Loucy (cell line): ENCODE results near the gene ITPKB.

ENCODE experiments used
- H2AFZ ChIP-seq: fragments of 200-600 bp; sonication (generic); 2 replicates; pipeline ENCODE4 v1.6.0; 2016; ENCODE audit warnings: antibody characterized with exemption, mild to moderate bottlenecking, low read length, moderate library complexity
- H3F3A ChIP-seq: fragments of 200-600 bp; 2 replicates; pipeline ENCODE4 v1.6.0; 2016; ENCODE audit warnings: antibody characterized with exemption, low read depth, mild to moderate bottlenecking
- H3K27me3 ChIP-seq: fragments of 200-600 bp; sonication (generic); 2 replicates; pipeline ENCODE4 v1.6.1; 2014; ENCODE audit warnings: low read length, mild to moderate bottlenecking; ENCODE audit not compliant: insufficient read depth, poor library complexity, severe bottlenecking
- H3K36me3 ChIP-seq: fragments of 200-600 bp; sonication (generic); 2 replicates; pipeline ENCODE4 v1.6.1; 2016; ENCODE audit warnings: low read length; ENCODE audit not compliant: insufficient read depth
- H3K4me1 ChIP-seq: fragments of 200-600 bp; sonication (generic); 2 replicates; pipeline ENCODE4 v1.5.1; 2014; ENCODE audit warnings: low read length, mild to moderate bottlenecking; ENCODE audit not compliant: insufficient read depth, poor library complexity, severe bottlenecking
- H3K4me2 ChIP-seq: fragments of 200-600 bp; sonication (generic); 2 replicates; pipeline ENCODE4 v1.6.0; 2014; ENCODE audit warnings: antibody characterized with exemption, low read length, low read depth, mild to moderate bottlenecking; ENCODE audit not compliant: poor library complexity, severe bottlenecking
- H3K4me3 ChIP-seq: fragments of 200-600 bp; sonication (generic); 2 replicates; pipeline ENCODE4 v1.5.1; 2014; ENCODE audit warnings: low read length, mild to moderate bottlenecking, mixed read lengths; ENCODE audit not compliant: poor library complexity, severe bottlenecking
- H3K79me2 ChIP-seq: fragments of 200-600 bp; sonication (generic); 2 replicates; pipeline ENCODE4 v1.6.1; 2014; ENCODE audit warnings: low read length; ENCODE audit not compliant: insufficient read depth
- H3K9ac ChIP-seq: fragments of 200-600 bp; sonication (generic); 2 replicates; pipeline ENCODE4 v1.6.0; 2014; ENCODE audit warnings: mild to moderate bottlenecking, low read depth, low read length, moderate library complexity; ENCODE audit not compliant: poor library complexity, severe bottlenecking
- H3K9me2 ChIP-seq: fragments of 200-600 bp; sonication (generic); replicated peaks from 2 replicates; pipeline ENCODE4 v1.6.1; 2016; ENCODE audit warnings: low read depth, low read length, mixed read lengths
- H3K9me3 ChIP-seq: fragments of 200-600 bp; sonication (generic); 2 replicates; pipeline ENCODE4 v1.6.1; 2014; ENCODE audit warnings: mild to moderate bottlenecking, antibody characterized with exemption, low read length, low read depth; ENCODE audit not compliant: insufficient read depth
- H4K20me1 ChIP-seq: fragments of 200-600 bp; sonication (generic); 2 replicates; pipeline ENCODE4 v1.6.0; 2014; ENCODE audit warnings: antibody characterized with exemption, low read length, mild to moderate bottlenecking; ENCODE audit not compliant: insufficient read depth, poor library complexity, severe bottlenecking
- CTCF ChIP-seq: fragments of 200-600 bp; sonication (generic); conservative IDR thresholded peaks from 2 replicates; pipeline ENCODE4 v1.5.1; 2014; ENCODE audit warnings: mild to moderate bottlenecking, antibody characterized with exemption, low read length
- EZH2phosphoT487 ChIP-seq: fragments of 200-600 bp; IDR thresholded peaks from 2 replicates; pipeline ENCODE4 v1.6.1; 2018; ENCODE audit warnings: antibody characterized with exemption, mild to moderate bottlenecking, moderate library complexity, borderline replicate concordance

Gene ITPKB

DNA sequence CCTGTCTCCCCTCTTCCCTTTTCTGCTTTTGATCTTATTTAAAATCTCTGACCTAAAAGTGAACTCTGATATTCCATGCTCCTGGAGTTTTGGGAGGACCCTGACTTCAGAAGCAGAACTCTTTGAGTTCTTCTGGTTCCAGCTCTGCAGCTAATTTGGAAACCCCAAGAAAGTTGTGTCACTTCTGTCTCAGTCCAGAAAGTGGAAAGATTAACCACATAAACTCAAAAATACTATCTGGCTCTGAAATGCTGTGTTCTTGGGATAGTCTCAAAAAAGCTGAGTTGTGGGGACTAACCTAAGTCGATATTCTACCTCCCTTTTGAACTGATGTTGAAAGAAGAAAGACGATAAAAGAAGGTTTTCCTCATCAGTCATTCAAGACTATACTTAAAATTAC lies 59.8 kb downstream of the ITPKB start:
- H3K9me2 ChIP-seq: no peaks in the 10 kb centered on the region
- TF ChIP-seq EZH2phosphoT487: no peak
- TF ChIP-seq CTCF: no peak
- no peak overlapping the region for H3K4me2 ChIP-seq
- no peaks in the 10 kb centered on the region for H3K27me3 ChIP-seq
- H3K4me1 ChIP-seq: peaks cover 55% of the 10 kb centered on the region
- H3K79me2 ChIP-seq: peaks cover 89% of the 10 kb centered on the region
- peaks cover 22% of the 10 kb centered on the region for H3F3A ChIP-seq
- no peak overlapping the region for H2AFZ ChIP-seq
- no peaks in the 10 kb centered on the region for H4K20me1 ChIP-seq
- no peaks in the 10 kb centered on the region for H3K9me3 ChIP-seq
- no peak overlapping the region for H3K4me3 ChIP-seq
- no peak overlapping the region for H3K9ac ChIP-seq
- peaks cover 10% of the 10 kb centered on the region; the same call in 1 of the 2 replicates for H3K36me3 ChIP-seq

DNA sequence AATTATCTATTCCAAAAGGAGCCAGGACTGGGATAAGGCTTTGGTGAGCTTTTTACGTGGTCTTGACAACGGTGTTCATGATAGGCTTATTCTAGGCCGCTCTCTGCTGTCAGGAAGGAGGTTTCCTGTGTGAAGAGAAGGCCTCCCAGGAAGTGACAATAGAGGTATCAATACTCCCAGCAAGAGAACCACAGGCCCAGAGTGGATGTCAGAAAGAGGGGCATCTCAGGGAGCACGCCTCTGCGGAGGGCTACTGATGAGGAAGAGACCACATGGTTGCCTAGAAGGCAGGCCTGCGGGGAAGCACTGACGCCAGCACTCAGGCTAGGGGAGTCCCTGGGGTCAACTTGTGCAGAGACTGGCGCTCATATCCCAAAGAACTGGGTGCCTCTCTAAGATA lies 60.4 kb downstream of the ITPKB start:
- H3K9ac ChIP-seq: no peak overlapping the region
- peaks cover 22% of the 10 kb centered on the region for H3F3A ChIP-seq
- peak overlapping the region; percentile 99 for H3K4me2 ChIP-seq
- peaks cover 58% of the 10 kb centered on the region for H3K4me1 ChIP-seq
- H3K79me2 ChIP-seq: peaks cover 89% of the 10 kb centered on the region
- H3K9me3 ChIP-seq: no peaks in the 10 kb centered on the region
- no peak for TF ChIP-seq CTCF
- no peak for TF ChIP-seq EZH2phosphoT487
- no peak overlapping the region for H3K4me3 ChIP-seq
- H2AFZ ChIP-seq: no peak overlapping the region
- H3K27me3 ChIP-seq: no peaks in the 10 kb centered on the region
- no peaks in the 10 kb centered on the region for H3K9me2 ChIP-seq
- H4K20me1 ChIP-seq: no peaks in the 10 kb centered on the region
- peaks cover 6% of the 10 kb centered on the region; the same call in 1 of the 2 replicates for H3K36me3 ChIP-seq

GRCh38 chr1:226678251-226678650 lies 60.8 kb downstream of the ITPKB start:
- H3F3A ChIP-seq: peaks cover 22% of the 10 kb centered on the region
- H3K9me3 ChIP-seq: no peaks in the 10 kb centered on the region
- H3K27me3 ChIP-seq: no peaks in the 10 kb centered on the region
- H4K20me1 ChIP-seq: no peaks in the 10 kb centered on the region
- no peak overlapping the region for H3K4me3 ChIP-seq
- peaks cover 1% of the 10 kb centered on the region; the same call in 1 of the 2 replicates for H3K36me3 ChIP-seq
- H2AFZ ChIP-seq: no peak overlapping the region
- H3K9me2 ChIP-seq: no peaks in the 10 kb centered on the region
- H3K9ac ChIP-seq: no peak overlapping the region
- TF ChIP-seq EZH2phosphoT487: no peak
- TF ChIP-seq CTCF: no peak
- peaks cover 63% of the 10 kb centered on the region for H3K4me1 ChIP-seq
- peak overlapping the region; percentile 99 for H3K4me2 ChIP-seq
- peaks cover 89% of the 10 kb centered on the region for H3K79me2 ChIP-seq
